GM12865 (cell line): Measurements from ENCODE around the gene DNAJC13.

Experiments
- DNase-seq: peaks from one replicate; pipeline ENCODE4 v3.0.0; 2010; ENCODE audit warnings: low read depth
- H3K4me3 ChIP-seq: 2 replicates; pipeline ENCODE4 v1.5.1; 2011; ENCODE audit warnings: mild to moderate bottlenecking, low read depth, low read length, control low read depth
- TF ChIP-seq, protein P1 (sequence below): IDR thresholded peaks from 2 replicates; pipeline ENCODE4 v1.5.1; 2011; ENCODE audit warnings: low read length, control low read depth, low read depth, inconsistent platforms; ENCODE audit not compliant: insufficient read depth; ENCODE audit errors: missing control alignments

Gene DNAJC13

DNA sequence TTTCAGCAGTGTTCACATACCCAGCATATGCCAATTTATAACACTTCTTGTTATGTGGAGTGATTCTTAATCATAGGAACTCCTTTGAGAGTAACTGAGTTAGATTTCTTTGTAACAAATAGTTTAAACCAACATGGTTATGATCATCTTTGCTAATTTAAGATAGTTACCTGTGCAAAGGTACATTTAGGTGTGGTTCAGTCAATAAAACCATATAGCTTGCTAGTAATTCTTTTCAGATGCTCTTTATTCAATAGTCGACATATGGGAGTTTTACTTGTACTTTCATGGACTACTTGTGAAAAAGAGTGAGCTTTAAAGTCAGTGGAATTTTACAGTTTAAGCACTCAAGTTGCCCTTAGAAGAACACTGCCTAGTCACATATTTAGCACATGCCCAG is 5.2 kb downstream of the DNAJC13 start:
- TF ChIP-seq, protein P1, sequence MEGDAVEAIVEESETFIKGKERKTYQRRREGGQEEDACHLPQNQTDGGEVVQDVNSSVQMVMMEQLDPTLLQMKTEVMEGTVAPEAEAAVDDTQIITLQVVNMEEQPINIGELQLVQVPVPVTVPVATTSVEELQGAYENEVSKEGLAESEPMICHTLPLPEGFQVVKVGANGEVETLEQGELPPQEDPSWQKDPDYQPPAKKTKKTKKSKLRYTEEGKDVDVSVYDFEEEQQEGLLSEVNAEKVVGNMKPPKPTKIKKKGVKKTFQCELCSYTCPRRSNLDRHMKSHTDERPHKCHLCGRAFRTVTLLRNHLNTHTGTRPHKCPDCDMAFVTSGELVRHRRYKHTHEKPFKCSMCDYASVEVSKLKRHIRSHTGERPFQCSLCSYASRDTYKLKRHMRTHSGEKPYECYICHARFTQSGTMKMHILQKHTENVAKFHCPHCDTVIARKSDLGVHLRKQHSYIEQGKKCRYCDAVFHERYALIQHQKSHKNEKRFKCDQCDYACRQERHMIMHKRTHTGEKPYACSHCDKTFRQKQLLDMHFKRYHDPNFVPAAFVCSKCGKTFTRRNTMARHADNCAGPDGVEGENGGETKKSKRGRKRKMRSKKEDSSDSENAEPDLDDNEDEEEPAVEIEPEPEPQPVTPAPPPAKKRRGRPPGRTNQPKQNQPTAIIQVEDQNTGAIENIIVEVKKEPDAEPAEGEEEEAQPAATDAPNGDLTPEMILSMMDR: no peak
- DNase-seq: no peak
- H3K4me3 ChIP-seq: no peak overlapping the region

DNA sequence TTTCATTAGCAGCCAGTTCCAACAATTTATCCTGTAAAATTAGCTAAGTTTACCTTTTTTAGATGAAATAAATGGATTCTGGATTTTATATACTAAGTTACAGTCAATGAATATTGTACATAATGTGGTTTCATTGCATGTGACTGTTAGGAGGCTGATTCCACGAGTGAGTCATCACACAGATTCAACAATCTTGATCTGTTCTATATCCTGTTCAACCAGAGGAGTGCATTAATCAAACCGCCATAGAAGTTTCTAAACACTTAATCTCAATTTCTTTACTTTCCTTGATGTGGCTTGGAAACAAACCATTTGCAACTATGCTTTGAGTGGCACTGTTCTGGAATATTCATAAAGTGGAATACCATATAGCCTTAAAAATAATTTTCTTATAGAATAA is 15.3 kb downstream of the DNAJC13 start:
- TF ChIP-seq, protein P1: no peak
- DNase-seq: no peak
- H3K4me3 ChIP-seq: no peak overlapping the region

DNA sequence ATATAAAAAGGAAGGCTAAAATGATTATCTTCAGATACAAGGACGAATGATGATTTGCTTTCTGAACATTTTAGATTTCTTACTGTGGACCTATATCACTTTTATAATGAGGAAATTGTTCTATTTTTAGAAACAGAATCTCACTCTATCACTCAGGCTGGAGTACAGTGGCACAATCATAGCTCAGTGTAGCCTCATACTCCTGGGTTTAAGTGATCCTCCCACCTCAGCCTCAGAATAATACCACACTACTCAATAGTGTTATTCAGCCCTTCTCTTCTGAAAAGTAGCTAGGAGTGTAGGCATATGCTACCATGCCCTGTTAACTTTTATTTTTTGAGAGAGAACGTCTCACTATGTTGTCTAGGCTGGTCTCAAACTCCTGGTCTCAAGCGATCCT is 15.8 kb downstream of the DNAJC13 start:
- no peak overlapping the region for H3K4me3 ChIP-seq
- DNase-seq: no peak
- TF ChIP-seq, protein P1: no peak

DNA sequence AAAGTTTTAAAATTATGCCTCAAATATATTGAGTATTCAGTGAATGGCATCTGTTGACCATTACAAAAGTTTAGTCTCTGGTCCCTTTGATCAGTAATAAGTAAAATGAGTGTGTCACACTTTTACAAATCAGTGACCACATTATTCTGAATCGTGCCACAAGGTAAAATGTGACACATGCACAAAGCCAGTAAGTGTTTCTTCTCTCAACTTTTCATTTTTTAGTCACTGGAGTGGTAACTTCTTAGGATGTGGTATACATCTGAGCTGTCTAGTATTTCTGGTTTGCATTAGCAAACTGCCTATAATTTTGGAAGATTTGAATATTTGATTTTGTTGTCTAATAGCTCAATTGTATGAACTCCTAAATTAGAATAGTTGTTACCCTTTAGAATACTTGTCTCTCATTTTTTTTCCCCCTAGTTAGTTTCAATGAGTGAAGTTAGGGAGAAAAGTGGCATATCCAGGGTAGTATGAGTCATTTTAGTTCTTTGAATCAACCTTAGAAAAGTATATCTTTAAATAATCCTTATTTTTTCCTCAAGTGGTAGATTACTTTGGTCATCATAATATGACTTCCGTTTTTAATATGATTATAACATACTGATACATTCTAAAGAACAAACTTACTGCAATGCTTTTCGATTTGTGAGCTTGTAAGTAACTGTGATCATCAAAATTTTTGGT is 18.1 kb downstream of the DNAJC13 start:
- no peak for DNase-seq
- H3K4me3 ChIP-seq: no peak overlapping the region
- TF ChIP-seq, protein P1: no peak

DNA sequence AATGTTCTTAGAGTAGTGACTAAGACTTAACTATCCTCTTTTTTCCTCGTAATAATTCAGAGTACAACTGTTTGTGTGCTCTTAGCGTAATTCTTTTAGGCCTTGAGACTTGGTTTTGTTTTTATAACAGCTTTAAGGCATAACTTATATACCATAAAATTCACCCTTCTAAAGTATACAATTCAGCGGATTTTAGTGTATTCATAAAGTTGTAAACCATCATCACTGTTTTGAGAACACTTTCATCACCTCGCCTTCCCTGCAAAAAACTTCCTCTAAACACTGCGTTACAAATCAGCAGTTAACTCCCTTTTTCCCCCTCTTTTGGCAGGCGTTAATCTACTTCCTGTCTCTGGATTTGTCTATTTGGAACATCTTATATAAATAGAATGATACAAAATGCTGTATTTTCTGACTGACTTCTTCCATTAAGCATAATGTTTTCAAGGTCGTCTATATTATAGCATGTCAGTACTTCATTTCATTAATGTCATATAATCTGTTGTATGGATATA is 18.7 kb downstream of the DNAJC13 start:
- TF ChIP-seq, protein P1: no peak

DNA sequence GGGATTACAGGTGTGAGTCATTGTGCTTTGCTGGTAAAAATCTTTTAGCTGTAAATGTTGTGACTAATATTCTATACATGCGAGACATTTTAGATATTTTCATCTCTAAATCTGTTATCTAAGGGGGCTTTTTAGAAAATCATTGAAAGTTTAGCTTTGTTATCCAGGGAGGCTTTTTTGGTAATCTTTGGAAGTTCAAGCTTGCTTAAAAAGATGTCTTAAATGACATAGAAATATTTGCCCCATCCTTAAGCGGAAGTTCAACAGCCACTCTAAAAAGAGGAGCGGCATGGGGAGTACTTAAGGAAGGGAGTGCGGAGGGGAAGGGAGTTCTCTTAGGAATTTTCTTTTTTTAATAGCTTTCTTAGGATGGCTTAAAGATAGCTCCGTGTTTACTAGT is 26.1 kb downstream of the DNAJC13 start:
- TF ChIP-seq, protein P1: no peak
- no peak overlapping the region for H3K4me3 ChIP-seq

More for the DNA sequence above, 18.7 kb downstream of the DNAJC13 start:
- no peak overlapping the region for H3K4me3 ChIP-seq
- no peak for DNase-seq

DNA sequence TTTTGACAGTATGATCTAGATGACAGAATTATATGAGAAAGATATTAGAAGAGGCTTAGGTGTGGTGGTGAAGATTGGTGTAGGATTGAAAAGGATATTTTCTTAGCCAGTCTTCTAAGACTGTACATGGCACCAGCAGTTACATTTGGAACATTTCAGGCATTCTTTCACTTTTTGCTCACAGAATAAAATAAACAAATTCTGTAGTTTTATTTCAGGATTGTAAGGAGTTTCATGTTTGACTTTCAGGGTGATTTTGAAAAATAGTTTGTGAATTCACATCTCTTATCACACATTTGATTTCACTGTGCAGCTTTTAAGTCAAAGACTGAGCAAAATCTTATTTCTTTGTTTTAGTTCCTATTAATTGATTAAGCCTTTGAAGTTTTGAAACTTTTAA is 27.1 kb downstream of the DNAJC13 start:
- TF ChIP-seq, protein P1: no peak
- H3K4me3 ChIP-seq: no peak overlapping the region
- no peak for DNase-seq

More for the DNA sequence above, 26.1 kb downstream of the DNAJC13 start:
- no peak for DNase-seq
